PFSK-1 (cell line): ENCODE data around the gene ATF7.

Source experiments
- FOXP2 ChIP-seq: optimal IDR thresholded peaks from 2 replicates; pipeline ENCODE3; 2011; ENCODE audit warnings: borderline replicate concordance, control low read depth, inconsistent platforms; ENCODE audit not compliant: insufficient read depth; ENCODE audit errors: extremely low read length, extremely low read depth
- POLR2AphosphoS5 ChIP-seq: IDR thresholded peaks from 2 replicates; pipeline ENCODE4 v1.6.1; 2012; ENCODE audit warnings: low read depth, mild to moderate bottlenecking, control low read depth, low read length, moderate library complexity
- SIN3A ChIP-seq: IDR thresholded peaks from 2 replicates; pipeline ENCODE4 v1.6.1; 2012; ENCODE audit warnings: mild to moderate bottlenecking, low read length, moderate library complexity, borderline replicate concordance; ENCODE audit not compliant: insufficient read depth
- TAF1 ChIP-seq: IDR thresholded peaks from 2 replicates; pipeline ENCODE4 v1.6.1; 2012; ENCODE audit warnings: low read length, control low read depth, borderline replicate concordance; ENCODE audit not compliant: insufficient read depth
- TF ChIP-seq, protein P1 (sequence below), 2 experiments: IDR thresholded peaks; 2 replicates each; pipeline versions ENCODE4 v1.6.1 to v1.8.0; 2011 to 2012; ENCODE audit warnings: low read depth in 2 of 2, low read length in 2 of 2, control low read depth in 1 of 2, inconsistent platforms in 1 of 2, mild to moderate bottlenecking in 1 of 2, moderate library complexity in 1 of 2; ENCODE audit not compliant: insufficient read depth in 1 of 2

DNA sequence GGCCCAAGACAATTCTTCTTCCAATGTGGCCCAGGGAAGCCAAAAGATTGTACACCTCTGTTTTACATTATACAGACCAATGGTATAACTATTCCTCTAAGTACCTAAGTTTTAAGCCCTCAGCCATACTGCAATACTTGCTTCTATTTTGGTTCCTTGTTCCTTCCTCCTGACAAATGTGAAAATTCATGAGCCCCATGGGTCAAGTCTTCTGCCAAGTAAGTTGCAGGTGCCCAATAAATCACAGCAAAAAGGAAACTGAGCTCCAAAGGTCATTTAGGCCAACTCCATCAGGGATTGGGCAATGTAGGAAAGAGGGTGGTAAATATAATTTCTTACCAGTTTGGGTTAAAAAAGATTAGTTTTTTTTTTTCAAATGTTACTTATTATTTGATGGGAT, 61.2 kb downstream of the ATF7 start:
- TF ChIP-seq POLR2AphosphoS5 (no peak), TAF1 (no peak), SIN3A (no peak), FOXP2 (no peak)
- TF ChIP-seq, protein P1, sequence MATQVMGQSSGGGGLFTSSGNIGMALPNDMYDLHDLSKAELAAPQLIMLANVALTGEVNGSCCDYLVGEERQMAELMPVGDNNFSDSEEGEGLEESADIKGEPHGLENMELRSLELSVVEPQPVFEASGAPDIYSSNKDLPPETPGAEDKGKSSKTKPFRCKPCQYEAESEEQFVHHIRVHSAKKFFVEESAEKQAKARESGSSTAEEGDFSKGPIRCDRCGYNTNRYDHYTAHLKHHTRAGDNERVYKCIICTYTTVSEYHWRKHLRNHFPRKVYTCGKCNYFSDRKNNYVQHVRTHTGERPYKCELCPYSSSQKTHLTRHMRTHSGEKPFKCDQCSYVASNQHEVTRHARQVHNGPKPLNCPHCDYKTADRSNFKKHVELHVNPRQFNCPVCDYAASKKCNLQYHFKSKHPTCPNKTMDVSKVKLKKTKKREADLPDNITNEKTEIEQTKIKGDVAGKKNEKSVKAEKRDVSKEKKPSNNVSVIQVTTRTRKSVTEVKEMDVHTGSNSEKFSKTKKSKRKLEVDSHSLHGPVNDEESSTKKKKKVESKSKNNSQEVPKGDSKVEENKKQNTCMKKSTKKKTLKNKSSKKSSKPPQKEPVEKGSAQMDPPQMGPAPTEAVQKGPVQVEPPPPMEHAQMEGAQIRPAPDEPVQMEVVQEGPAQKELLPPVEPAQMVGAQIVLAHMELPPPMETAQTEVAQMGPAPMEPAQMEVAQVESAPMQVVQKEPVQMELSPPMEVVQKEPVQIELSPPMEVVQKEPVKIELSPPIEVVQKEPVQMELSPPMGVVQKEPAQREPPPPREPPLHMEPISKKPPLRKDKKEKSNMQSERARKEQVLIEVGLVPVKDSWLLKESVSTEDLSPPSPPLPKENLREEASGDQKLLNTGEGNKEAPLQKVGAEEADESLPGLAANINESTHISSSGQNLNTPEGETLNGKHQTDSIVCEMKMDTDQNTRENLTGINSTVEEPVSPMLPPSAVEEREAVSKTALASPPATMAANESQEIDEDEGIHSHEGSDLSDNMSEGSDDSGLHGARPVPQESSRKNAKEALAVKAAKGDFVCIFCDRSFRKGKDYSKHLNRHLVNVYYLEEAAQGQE (IDR thresholded peaks at IDR 0.05; ENCODE audit: insufficient read depth in 1 of 2, low read depth in 2 of 2, low read length in 2 of 2): no peak
